Measurements from ENCODE around the gene FILIP1L.

Gene FILIP1L

DNA sequence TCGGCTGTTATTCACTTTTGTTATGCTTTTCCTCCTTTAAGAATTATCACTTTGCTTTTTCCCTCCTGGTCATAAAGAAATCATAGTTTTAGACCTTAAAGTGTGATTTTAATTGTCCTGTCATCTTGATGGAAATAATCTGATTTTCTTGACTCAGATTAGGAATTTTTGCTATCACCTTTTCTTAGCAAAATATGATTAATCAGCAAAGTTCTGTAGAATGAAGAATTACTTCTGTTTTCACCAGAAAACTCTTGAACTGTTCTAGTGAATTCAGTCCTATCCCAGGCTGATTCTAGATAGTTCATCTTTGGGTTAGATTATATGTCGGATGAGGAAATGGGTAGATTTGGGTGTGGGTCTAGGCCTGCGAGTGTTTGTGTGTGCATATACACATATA, 284.5 kb downstream of the FILIP1L start:
- no peak for DNase-seq

DNA sequence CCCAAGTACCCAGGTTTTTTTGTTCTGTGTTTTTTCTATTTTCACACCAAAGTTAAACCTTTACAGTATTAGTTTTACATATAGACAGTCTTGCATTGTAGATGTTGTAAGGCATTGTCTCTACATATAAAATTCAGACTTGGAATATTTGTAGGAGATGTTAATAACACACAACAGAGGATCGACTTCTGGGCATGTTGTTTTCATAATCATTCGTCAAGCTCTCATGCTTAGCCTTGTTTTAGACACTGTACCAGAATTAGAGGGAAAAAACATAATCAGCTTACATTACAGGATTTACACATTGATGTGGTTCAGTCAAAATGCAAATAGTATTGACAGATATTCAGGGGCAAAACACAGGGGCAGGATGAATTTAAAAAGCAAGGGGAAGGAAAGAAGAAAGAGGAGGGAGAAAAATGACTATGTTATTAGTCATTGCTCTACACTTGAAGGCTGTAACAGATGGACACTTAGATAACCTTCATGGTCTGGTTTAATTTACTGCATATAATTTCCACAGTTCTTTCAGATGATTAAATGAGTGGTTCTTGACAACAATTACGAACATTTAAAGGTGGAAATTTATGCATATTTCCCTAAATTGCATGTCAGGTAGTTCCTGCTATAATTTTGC, 289.2 kb downstream of the FILIP1L start:
- DNase-seq = no peak

DNA sequence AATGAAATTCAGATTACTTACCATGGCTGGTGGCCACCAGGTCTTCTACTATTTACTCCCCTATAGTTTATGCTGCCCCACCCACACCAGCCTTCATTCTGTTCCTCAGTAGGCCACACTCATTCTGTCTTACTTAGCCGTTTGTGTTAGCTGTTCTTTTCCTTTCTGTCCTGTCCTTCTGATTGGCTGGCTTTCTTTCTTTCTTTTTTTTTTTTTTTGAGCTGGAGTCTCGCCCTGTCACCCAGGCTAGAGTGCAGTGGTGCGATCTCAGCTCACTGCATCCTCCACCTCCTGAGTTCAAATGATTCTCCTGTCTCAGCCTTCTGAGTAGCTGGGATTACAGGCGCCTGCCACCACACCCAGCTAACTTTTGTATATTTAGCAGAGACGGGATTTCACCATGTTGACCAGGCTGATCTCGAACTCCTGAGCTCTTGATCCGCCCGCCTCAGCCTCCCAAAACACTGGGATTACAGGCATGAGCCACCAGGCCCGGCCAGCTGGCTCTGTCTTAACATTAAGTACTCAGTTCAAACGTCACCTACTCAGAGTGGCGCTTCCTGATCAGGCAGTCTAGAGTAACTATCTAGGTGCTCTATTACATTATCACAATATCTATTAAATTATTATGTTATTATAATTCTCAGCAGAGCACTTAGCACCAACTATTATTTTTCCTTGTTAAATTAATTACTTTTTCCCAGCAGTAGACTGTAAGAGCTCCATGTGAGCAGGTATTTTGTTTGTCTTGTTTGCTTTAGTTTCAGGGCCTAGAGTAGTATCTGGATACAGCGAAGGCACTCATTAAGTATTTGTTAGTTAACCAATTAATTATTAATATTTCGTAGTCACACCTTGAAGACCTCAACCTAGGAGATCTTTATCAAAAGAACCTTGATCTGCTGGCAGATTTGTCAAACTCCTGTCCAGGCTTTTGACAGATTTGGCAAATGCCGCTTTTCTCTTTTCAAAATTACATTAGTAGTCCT, 290.3 kb downstream of the FILIP1L start:
- DNase-seq = no peak

DNA sequence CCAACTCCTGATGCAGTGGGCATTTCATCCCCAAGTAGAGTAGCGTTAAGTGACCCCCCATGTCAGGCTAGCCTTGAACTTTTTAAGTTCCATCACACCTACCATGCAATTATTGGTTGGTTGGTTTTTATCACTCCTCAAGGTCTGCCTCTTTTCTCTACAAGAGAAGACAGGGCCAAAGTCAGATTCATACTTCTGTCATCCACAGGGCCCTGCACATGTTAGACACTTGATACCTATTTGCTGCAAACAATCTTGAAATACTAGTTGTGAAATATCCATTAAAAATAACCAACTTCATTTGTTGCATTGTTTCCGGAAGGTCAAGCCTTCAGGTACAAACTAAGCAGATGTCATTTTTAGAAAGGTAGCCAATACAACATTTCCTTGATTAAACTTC, 295.5 kb downstream of the FILIP1L start:
- no peak for DNase-seq

DNA sequence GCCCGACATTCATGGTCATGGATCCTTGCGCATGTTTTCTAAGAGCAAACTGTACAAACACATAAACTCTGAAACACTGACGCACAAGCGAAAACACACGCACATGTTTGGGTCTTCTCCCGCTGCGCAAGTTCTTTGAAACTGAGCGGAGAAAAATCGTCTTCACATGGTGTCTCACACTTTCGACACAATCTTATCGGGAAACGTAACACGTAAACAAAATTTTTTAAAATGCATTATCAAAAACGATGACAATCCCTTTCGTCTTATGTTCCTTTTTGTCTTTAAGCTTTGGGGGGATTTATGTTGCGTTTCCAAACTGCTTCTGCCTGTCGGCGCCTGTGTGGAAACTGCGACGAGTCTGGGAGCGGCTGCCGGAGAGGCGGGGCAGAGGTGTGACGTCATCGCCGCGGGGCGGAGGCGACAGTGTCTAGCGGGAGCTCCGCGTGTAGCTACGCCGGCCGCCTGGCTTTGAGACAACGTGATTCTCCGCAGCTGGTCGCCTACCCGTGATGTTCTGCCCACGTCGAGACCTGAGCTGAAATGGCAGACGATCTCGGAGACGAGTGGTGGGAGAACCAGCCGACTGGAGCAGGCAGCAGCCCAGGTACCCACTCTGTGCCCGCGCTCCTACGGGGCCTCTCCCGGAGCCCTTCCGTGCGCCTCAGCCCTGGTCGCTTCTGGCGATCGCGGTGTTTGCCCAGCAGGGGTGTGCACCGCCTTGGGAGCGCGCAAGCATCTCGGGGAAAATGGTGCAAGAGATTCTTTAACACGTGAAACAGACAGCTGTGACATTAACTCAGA, 296.7 kb downstream of the FILIP1L start, which contains the start of gene CMSS1:
CMSS1 (plus strand) TSS at position 426 of the 804 bp plus-strand sequence.
- peak; percentile 96 for DNase-seq

DNA sequence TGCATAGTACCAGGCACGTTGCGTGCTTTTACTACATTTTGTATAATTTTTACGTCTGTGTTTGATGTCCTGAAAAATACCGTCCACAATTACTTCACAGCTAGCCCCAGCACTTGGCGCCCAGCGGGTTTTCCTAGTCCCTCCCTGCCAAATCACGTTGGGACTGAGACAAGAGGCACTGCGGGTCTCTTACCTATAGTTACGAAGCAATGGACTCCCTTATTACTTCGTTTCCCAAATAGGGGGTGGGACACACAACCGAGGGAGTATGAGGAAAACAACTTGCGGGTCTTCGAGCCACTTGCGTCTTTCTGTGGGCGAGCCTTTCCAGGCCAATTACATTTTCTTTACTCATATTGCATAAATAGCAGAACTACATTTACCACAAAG, 297.3 kb downstream of the FILIP1L start:
- DNase-seq = peak; percentile 54

DNA sequence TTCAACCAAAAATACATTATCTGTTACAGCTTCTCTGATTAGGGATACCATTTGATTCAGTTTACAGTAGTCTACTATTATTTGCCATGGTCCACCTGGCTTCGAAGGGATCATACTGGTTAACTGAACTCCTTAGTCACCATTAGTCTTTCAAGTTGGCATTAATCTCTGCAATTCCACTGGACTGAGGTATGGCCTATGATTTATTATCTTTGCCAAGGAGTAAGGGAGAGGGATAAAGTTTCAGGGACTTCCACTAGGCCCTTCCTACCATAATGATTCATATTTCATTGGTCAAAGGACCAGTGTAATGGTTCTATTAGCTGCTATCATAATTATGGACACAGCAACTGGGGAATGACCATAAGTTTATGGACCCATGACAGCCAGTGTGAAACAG, 303.9 kb downstream of the FILIP1L start:
- no peak for DNase-seq

DNA sequence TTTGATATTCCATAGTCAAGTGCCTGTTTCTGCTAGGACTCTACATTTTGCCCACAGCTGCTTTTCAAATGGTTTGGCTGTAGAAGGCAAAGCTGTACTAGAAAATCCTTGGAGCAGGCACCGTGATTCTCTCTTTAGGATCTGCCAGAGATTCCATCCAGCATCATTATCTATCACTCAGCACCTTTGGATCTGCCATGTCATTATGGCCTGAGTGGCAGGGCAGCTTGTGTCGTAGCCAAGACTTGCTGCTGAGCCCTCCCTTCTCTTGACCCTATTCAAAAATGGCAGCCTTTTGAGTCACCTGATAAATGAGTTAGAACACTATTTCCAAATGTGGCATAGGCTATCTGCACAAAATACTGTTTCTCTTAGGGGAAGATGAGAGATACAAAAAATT, 304.7 kb downstream of the FILIP1L start:
- DNase-seq = no peak

DNA sequence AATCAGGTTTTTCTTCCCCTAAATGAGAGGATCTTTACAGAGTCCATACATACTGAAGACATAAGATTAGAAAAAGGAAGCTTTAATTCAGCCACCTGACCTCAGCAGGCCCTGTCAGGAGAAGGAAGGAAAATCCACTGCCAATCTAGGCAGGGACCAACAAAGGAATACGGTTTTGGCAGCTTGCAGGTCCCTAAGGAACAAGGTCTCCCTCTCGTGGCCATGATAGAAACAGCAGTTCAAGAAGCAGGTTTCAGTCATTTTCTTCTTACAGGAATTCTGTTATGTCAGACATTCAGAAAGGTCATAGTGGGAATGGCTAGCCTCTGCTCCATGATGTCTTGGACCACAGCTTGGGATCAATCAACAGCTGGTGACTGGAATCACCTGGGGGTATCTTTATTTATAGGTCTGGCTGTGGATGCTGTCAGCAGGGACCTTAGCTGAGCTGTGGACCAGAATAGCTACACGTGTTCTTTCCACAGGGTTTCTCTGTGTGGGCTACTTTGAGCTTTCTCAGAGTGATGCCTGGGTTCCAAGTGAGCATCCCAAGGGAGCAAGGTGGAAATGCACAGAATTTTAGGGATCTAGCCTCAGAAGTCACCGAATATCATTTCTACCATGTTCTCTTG, 306.0 kb downstream of the FILIP1L start:
- no peak for DNase-seq

DNA sequence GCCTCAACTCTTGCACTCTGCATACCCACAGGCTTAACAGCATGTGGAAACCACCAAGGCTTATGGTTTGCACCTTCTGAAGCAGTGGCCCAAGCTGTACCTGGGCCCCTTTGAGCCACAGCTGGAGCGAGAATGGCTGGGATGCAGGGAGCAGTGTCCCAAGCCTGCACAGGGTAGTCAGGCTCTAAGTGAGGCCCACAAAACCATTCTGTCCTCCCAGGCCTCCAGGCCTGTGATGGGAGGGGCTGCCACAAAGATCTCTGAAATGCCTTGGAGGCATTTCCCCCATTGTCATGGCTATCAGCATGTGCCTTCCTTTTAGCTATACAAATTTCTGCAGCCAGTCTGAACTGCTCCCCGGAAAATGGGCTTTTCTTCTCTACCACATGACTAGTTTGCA, 309.1 kb downstream of the FILIP1L start:
- DNase-seq = no peak

DNA sequence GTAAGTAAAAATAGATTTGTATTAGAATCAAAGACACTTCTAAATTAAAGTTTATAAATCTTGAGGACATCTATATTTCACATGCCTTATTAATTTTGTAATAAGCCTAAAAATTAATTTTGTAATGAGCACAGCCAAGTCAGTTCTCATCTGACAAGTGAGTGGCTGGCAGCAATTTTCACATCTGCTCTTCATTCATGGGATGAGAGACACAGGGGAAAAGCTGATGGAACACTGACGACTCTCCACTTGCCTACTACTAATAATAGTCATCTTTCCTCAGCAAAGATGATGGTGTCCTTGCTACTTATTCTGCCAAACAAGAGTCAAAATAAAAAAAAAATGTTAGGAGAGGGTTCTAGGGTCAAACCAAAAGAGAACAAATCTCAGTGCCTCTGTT, 311.0 kb downstream of the FILIP1L start:
- DNase-seq = no peak

DNA sequence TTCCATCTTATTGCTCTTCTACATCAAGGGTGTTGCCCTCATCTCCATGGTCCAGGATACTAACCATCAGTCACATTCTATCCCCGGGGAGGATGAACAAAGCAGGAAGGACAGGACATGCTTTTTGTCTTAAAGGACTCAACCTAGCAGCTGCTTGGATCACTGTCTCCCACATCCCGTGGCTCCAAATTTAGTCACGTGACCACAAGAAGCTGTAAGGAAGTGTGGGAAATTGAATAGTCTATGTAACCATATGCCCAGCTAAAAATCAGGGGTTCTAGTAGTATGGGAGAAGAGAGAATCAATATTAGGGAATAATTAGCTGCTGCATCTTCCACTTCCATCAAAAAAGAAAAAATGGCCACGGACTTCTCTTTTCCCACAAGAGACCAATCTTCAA, 314.9 kb downstream of the FILIP1L start:
- no peak for DNase-seq

DNA sequence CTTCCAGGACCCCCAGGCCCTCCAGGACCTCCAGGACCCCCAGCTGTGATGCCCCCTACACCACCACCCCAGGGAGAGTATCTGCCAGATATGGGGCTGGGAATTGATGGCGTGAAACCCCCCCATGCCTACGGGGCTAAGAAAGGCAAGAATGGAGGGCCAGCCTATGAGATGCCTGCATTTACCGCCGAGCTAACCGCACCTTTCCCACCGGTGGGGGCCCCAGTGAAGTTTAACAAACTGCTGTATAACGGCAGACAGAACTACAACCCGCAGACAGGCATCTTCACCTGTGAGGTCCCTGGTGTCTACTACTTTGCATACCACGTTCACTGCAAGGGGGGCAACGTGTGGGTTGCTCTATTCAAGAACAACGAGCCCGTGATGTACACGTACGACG, 318.7 kb downstream of the FILIP1L start:
- DNase-seq = no peak

DNA sequence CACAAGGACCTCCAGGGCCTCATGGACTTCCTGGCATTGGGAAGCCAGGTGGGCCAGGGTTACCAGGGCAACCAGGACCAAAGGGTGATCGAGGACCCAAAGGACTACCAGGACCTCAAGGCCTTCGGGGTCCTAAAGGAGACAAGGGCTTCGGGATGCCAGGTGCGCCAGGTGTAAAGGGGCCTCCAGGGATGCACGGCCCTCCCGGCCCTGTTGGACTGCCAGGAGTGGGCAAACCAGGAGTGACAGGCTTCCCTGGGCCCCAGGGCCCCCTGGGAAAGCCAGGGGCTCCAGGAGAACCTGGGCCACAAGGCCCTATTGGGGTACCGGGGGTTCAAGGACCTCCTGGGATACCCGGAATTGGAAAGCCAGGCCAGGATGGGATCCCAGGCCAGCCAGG, 319.8 kb downstream of the FILIP1L start:
- DNase-seq = no peak

DNA sequence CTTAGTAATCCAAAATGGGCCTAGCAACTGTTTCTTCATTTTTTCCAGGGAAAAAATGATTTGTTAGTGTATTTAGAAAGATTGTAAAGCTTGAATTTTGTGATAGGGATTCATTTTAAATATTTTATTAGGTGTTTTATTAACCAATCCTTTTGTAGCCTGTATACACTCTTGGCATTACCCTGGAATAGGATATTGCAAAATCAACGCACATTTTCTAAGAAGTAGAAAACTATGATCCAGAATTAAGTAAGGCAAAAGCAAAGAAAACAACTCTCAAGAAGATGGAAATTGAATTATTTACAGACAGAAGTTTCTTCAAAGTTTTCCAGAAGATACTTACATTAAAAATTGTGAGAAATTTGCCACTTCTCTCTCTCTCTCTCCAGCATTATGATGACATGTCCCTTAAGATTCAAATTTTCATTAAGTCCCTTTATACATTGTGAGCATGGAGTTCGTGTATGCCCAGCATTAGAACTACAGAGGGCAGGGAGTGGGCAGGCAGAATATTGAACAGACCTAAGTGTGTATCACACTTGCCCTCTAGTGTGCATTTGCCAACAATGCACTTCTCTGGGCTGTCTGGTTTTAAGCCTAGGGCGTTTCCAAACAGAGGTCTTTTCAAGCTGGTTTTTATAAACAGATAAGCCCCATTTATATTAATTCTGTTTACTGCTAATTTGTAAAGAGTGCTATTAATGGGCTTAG, 325.1 kb downstream of the FILIP1L start:
- no peak for DNase-seq

Data from right hindlimb (tissue), 1 donor.